HG02763 (cell line): Measurements from ENCODE around the gene SUPT3H.
A peak's percentile ranks its signal among the peaks of the same experiment; 100 is the strongest.
"Not testable (repeated sequence)": the region's sequence is repeated elsewhere in the genome, so short reads cannot be mapped to it uniquely, and the experiment has no call there.

Source experiments
- ATAC-seq: cut with Tn5 transposase; IDR thresholded peaks from one replicate; pipeline ENCODE4 v1.9.1; 2021; ENCODE audit warnings: mild to moderate bottlenecking, moderate library complexity; ENCODE audit not compliant: unreplicated experiment

Gene SUPT3H

DNA sequence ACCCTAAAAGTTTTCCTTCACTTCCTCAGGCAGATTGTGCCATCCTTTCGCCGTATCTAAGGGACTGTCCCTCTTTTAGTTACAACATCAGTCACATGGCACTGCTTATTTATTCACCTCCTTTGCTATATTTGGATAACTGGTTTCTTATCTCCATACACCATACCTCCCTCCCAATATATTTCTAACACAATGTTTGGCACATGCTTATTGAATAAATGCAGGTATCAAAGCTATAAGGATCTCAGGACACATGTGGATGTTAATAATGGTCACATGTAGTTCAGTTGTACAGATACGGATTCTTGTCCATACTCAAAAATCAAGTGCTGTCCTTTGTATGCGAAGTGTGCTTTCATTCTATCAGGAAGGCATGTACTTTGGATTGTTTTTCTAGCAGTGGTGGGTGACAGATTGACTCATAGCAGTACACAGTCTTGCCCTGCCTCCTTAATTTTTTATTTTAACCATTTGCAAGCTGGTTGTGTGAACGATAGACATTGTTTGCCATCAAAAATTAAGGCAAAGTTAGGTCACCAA is 456.7 kb downstream of the SUPT3H start:
- no peak for ATAC-seq

DNA sequence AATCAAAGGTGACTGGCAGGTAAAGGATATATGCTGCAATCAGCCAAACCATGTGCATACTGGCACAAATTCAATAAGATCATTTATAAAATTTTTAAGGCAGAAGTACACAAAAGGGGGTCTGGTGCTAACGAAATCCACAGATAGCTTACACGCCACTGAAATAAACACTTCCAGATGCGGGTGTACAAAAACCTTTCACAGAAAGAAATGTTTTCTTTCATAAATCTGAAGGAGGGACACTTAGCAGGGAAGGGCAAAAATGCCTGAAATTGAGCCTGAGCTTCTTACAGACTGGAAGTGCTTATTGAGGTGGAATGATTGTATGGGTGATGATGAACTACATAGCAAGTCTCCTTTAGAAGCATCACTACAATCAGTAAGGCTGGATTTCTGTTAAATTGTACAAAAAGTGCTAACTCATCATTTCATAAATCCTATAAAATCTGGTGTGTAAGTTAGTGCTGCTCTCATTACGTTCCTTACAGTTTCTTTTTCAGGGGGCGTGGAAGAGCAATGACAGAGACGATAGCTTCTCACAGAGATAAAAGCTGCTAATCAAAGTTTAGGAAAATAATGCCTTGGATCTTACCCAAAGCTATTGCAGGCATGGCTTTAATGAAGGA is 458.9 kb downstream of the SUPT3H start:
- ATAC-seq, result no peak

DNA sequence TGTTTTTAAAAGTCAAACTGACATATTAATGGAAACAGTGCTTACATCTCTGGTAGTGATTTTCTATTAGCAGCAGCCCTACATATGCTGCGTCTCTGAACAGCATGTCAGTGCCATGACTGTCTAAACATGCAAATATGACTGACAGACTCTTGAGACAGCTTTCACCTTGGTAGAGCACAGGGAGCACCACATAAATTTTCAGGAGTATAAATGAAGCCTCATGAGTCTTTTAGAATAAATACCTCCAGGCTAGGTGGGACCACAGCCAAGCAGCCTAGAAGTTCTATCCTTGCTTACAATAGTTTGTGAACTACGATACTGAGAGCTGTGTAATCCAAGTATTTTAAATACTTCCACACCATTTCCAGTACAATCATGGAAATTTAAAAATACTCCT is 460.3 kb downstream of the SUPT3H start:
- no peak for ATAC-seq

DNA sequence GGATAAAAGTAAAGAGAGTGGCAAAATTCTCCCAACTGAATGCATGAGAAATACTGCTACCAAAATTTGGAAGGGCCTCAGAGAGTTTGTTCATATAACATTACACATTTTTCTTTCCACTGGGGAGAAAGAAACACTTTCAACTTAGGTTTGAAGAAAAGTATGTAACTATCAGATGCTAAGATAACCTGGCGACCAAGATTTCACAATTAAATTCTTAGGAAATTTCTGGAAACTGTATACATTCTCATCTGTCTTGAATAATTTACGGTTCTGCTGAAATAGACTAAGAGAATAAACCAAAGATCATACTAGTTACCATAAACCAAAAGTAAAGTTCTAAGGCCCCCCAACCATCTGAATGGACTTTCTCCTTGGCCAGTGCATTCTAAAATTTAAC is 462.6 kb downstream of the SUPT3H start:
- no peak for ATAC-seq

DNA sequence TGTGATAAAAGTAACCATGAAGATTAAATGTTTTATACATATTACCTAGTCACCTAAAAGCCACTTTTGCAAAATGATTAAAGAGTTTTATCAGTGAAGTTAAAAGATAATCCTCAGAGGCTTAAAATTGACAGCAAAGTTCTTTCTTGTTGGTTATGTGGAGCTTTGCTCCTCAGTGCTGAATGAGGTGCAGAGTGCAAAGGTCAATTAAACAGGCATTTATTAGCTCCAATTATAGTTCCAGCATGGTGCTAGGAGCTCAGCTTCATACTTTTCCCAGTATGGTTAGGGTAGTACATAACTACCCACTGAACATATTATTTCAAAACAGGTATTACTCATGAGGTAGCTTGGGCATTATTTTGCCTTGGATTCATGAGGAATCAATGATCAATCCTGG is 463.6 kb downstream of the SUPT3H start:
- no peak for ATAC-seq

DNA sequence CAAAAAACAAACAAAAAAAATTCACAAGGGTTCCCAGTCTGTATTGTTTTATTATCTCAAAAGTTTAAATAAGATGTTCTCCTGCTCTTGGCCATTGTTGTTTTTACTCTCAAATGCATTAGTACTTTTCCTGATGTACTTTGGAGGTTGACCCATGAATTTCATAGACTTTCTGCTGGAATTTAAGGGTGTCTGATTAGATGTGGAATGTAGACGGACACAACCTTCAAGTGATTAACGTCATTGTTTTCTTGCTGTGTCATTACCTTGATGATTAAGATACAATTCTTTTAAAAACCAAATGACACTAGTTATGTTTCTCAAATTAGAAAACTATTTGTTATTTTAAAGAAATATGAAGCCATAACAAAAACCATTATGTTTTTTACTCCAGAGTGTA is 471.0 kb downstream of the SUPT3H start:
- no peak for ATAC-seq

DNA sequence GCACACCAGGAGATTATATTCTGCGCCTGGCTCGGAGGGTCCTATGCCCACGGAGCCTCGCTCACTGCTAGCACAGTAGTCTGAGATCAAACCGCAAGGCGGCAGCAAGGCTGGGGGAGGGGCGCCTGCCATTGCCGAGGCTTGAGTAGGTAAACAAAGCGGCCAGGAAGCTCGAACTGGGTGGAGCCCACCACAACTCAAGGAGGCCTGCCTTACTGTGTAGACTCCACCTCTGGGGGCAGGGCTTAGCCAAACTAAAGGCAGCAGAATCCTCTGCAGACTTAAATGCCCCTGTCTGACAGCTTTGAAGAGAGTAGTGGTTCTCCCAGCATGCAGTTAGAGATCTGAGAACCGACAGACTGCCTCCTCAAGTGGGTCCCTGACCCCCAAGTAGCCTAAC is 477.4 kb downstream of the SUPT3H start:
- ATAC-seq, result not testable (repeated sequence)

DNA sequence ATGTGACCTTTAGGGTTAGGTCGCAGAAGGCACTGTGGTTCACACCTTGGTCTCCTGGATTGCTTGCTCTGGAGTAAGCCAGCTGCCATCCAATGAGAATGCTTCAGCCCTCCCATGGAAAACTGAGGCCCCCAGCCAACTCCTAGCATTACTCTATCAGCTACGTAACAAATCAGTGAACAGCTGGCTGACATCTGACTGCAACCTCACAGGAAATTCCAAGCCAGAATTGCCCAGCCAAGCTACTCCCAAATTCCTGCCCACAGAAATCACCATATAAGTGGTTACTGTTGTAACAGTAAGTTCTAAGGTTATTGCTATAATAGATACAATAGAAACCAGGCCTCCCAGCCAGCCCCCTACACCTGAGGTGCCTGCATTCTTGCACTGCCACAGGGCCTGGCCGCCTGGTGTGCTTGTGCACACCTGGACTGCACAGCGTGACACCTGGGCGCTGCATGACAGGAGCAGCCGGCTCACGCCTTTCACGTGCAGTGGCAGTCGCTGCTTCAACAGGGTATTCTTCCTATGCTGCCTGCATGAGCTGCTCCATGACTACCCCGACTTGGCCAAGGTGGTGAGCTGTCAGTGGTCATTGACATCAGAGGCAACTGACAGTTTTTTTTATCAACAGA is 479.3 kb downstream of the SUPT3H start:
- ATAC-seq, result no peak

DNA sequence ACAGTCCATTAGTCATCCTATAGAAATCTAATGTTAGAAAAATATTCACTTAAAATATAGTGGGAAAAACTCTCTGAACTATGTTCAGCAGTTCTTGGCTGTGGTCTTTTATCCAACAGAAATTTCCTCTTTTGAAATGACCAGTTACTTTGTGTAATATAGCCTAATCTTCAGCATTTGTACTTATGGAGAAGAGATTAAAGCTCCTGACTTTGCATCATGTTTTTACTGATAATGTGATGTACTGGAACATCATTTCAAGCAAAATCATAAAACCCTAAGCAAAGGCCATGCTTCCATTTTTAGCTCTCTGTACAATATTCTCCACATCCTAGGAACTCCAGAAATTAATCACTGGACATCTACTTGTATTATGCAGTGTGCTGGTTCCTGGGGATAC is 480.4 kb downstream of the SUPT3H start:
- no peak for ATAC-seq

DNA sequence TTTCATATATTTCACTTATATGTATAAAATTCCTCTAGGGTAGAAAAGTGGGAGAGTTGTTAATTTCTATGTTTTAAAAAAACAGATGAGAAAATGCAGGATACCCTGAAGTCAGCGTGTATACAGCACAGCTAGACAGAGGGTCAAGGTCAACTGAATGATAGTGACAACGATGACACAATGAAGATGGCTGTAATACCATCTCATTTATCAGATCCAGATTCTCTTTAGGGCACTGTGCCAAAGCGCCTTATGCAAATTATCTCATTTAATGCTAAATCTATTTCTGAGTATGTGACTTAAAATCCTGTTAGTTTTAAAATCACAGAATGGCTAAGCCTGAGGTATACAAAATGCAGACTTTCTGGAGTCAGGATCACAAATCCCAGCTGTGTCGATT is 481.0 kb downstream of the SUPT3H start:
- no peak for ATAC-seq

DNA sequence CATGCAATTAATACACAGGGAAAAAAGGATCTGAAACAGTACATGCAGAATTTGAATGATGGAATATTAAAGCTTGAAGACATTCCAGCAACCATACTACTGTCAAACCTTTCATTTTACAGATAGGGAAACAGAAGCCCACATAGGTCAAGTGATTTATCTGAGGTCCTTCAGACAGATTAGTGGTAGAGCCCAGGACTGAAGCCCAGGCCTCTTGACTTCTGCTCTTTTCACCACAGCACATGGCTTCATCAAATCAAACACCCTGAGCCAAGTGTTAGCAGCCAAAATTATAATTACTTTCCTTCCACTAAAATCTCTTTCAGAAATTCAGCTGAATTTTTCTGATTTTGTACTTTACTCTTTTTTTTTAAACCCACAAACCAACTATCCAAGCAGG is 485.2 kb downstream of the SUPT3H start:
- ATAC-seq, result no peak

DNA sequence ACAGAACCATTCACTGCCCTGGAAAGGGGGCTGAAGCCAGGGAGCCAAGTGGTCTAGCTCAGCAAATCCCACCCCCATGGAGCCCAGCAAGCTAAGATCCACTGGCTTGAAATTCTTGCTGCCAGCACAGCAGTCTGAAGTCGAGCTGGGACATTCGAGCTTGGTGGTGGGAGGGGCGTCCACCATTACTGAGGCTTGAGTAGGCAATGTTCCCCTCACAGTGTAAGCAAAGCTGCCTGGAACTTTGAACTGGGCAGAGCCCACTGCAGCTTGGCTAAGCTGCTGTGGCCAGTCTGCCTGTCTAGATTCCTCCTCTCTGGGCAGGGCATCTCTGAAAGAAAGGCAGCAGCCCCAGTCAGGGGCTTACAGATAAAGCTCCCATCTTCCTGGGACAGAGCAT is 498.7 kb downstream of the SUPT3H start:
- ATAC-seq, result not testable (repeated sequence)

DNA sequence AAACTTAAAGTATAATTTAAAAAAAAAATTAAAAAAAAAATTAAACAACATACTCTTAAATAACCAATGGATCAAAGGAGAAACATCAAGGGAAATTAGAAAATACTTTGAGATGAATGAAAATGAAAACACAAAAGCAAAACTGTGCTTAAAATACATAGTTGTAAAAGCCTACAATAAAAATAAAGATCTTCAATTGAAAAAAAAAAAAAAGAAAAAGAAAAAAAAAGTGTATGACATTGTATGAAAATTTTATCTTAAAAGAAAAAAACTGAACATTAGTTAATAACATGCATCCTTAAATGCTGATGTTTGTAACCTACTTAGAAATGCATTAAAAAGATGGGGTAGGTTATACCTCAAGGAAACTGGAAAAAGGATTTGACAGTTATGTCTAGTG is 501.1 kb downstream of the SUPT3H start:
- not testable (repeated sequence) for ATAC-seq

DNA sequence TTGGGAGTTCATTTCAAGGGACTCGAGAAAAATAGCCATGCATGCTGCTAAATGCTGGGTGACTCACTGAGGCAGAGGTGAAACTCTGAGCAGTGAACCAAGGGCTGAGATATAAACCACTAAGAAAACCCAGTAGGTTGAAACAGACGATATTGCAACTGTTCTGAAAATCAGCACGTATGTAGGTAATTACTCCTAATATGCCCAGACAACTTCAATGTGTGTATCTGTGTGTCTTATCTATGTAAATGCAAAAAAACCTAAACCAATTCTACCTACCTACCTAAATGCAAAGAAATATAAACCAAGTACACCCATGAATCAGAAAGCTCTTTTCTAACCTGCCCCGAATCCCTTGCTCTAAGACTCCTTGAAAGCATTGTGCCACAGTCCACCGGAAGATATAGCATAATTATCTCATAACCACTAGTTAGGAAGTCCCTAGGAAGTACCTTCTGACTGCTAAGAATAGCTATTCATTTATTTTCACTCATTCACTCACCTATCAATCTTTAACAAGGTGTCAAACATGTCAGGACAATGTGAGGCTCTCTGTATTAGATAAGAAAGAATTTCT is 508.3 kb downstream of the SUPT3H start:
- peak; percentile 71 for ATAC-seq

DNA sequence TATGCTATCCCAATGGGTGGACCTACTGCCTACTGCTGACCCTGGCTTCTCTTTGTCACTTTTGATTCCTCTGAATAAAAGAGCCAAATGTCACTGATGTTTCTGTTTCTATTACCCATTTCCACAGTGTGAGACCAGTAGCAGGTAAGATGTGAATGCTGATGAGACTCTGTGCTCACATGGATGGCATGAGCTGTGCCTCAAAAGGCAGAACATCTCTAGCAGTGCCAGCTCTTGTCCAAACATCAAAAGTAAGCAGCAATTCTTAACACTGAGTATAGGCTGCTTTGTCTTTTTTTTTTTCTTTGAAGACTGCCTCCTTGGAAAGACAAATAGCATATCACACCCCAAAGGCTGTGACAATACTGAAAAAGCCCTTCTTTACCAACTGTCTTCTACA is 508.8 kb downstream of the SUPT3H start:
- peak; percentile 16 for ATAC-seq

DNA sequence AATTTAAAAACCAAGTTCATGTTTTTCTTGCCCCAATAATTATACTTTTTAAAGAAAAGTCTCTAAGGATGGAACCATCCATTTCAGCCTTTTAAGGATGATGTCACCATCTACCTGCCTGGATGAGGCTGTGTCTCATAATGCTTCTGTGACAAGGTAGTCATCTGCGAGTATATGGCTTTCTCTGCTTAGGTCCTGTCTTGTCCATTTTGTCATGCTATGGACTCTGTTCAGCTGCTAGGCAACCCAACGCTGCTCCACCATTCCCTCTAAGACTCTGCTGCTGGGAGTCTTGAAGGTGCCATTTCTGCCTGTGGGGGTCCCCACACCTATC is 509.4 kb downstream of the SUPT3H start:
- ATAC-seq, result peak; percentile 40

DNA sequence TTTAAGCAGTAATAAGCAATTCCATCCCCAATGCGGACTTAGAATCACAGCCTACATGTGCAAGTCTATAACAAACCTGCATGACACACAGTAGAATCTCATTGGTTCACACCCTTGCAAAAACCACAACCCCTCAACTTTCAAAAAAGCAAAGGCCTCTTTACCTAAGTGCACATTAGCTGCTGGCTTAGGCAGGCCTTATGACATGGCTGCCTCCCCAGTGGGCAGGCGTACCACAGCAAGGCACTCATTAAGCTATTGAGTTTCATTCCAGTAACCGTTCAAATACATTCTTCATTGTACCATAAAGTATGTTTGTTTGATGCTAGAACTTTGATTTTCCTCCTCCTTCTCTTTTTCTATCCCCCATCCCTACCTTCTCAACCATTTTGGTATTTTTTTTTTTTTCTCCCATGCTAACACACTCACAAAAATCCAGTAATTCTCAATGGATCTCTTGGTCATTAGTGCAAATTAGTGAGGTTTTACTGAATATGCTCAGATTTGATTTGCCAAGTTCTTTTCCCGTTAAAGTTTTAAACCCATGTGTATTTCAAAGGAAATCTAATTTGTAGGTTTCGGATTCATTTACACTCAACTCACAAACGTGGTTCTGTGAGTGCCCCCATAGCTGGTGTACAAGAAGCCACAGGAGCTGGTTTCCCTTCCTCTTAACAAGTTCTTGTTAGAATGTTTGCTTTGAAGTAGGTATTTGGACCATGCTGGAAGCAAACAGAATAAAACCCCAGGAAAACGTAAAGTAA is 510.0 kb downstream of the SUPT3H start:
- ATAC-seq, result peak; percentile 65

DNA sequence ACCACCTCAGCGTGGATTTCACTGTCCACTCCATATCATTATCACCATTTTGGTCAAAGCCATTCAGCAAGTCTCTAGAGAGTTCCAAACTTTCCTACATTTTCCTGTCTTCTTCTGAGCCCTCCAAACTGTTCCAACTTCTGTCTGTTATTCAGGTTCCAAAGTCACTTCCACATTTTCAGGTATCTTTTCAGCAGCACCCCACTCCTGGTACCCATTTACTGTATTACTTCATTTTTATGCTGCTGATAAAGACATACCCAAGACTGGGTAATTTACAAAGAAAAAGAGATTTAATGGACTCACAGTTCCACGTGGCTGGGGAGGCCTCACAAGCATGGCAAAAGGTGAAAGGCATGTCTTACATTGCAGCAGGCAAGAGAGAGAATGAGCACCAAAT is 512.5 kb downstream of the SUPT3H start:
- not testable (repeated sequence) for ATAC-seq

DNA sequence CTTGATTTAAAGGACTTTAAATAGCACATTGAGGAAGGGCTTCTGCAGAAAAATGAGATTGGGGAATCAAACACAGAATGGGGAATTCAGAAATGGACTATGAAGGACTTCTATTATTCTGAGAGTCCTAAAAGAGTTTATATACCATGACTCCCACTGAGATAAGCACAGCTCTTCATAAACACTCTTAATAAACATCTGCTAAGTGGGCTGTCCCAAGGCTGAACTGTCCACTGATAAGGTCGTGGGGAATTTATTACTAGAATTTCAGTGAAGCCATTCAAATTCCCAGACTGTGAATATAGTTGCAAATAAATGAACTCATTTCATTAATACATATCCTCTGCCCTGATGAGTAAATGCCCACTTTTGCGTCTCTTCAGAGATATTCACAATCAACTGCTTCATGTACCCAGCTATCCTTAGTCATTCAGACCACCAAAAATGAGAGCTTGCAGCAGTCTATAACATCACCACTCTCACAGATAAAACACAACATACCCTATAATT is 517.8 kb downstream of the SUPT3H start:
- ATAC-seq, result no peak

DNA sequence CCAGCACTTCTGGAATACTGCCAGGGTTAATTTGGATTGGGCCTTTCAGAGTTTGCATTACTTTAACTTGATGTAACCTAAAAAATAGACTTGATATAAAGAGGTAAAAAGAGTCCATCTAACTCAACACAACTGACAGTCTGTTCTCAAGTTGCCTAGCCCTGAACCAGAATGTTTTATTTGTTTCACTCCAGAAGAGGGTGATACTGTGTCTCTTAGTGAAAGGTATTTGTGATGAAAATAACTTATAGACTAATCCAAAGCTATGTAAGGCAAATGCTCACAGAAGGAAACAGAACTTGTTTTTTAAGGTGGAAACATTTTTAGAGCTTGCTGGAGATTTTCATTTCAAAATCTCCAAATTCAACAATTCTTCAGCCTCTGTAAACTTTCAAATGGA is 518.7 kb downstream of the SUPT3H start:
- ATAC-seq, result no peak

DNA sequence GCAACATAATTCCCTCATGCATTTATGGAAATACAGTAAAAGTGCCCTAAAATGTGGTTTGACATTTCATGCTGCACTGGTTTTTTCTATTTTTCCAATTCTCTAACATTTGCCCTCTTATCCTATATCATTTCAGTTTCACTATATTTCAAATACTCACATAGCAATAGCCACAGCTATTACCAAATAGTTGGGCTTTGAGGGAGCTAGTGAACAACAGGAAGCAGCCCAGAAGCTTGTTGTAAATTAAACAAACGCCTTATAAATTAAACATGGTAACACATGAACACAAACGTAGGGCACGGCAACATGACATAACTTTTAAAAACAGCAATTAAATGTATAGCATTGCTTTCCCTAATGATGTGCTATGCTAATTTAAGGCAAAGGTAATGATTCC is 521.3 kb downstream of the SUPT3H start:
- no peak for ATAC-seq
